Astrocyte (in vitro differentiated cells and primary cell): ENCODE measurements around the gene MCUB. TPM values are rescaled to one million over a fixed set of nuclear protein-coding genes. Genes with fewer than 3 reads are reported as not detected.
A peak's percentile ranks its signal among the peaks of the same experiment; 100 is the strongest.

Experiments
- DNase-seq: peaks from one replicate; pipeline ENCODE4 v3.0.0-alpha.2; 2010; ENCODE audit warnings: low read depth
- FAIRE-seq: peaks from 2 replicates; lab custom pipeline; 2011; peaks lifted over from hg19 to GRCh38; lab: Jason Lieb, UNC
- H2AFZ ChIP-seq: 2 replicates; pipeline ENCODE4 v1.6.0; 2012; ENCODE audit warnings: low read depth, low read length, inconsistent platforms
- H3K27ac ChIP-seq: 2 replicates; pipeline ENCODE4 v1.5.1; 2011; ENCODE audit warnings: low read depth, low read length, inconsistent platforms
- H3K27me3 ChIP-seq: 2 replicates; pipeline ENCODE4 v1.6.0; 2011; ENCODE audit warnings: low read length, inconsistent platforms; ENCODE audit not compliant: insufficient read depth
- H3K36me3 ChIP-seq: 2 replicates; pipeline ENCODE4 v1.5.1; 2011; ENCODE audit warnings: low read length, inconsistent platforms; ENCODE audit not compliant: insufficient read depth
- H3K4me1 ChIP-seq: 2 replicates; pipeline ENCODE4 v1.5.1; 2011; ENCODE audit warnings: low read length, inconsistent platforms; ENCODE audit not compliant: insufficient read depth
- H3K4me2 ChIP-seq: 2 replicates; pipeline ENCODE4 v1.6.0; 2012; ENCODE audit warnings: low read length, inconsistent platforms
- H3K4me3 ChIP-seq: 2 replicates; pipeline ENCODE4 v1.5.1; 2011; ENCODE audit warnings: low read depth, mild to moderate bottlenecking, low read length, inconsistent platforms; ENCODE audit not compliant: insufficient read depth
- H3K79me2 ChIP-seq: 2 replicates; pipeline ENCODE4 v1.6.0; 2012; ENCODE audit warnings: mild to moderate bottlenecking, low read length, inconsistent platforms; ENCODE audit not compliant: insufficient read depth
- H3K9ac ChIP-seq: 2 replicates; pipeline ENCODE4 v1.6.0; 2012; ENCODE audit warnings: mild to moderate bottlenecking, low read length, inconsistent platforms
- H3K9me3 ChIP-seq: 2 replicates; pipeline ENCODE4 v1.5.1; 2012; ENCODE audit warnings: low read depth, mild to moderate bottlenecking, low read length, inconsistent platforms; ENCODE audit not compliant: insufficient read depth
- H4K20me1 ChIP-seq: 2 replicates; pipeline ENCODE4 v1.6.0; 2012; ENCODE audit warnings: low read length, inconsistent platforms; ENCODE audit not compliant: insufficient read depth
- H3K27ac Mint-ChIP-seq: one replicate; pipeline ENCODE4 v1.8.0; 2021; ENCODE audit warnings: mild to moderate bottlenecking, mixed read lengths; ENCODE audit not compliant: unreplicated experiment
- H3K27me3 Mint-ChIP-seq: one replicate; pipeline ENCODE4 v1.8.0; 2021; ENCODE audit warnings: low read depth, mixed read lengths; ENCODE audit not compliant: unreplicated experiment
- H3K36me3 Mint-ChIP-seq: one replicate; pipeline ENCODE4 v1.8.0; 2021; ENCODE audit warnings: low read depth, mixed read lengths; ENCODE audit not compliant: unreplicated experiment
- H3K4me1 Mint-ChIP-seq: one replicate; pipeline ENCODE4 v1.8.0; 2021; ENCODE audit warnings: low read depth, mixed read lengths; ENCODE audit not compliant: unreplicated experiment
- H3K4me3 Mint-ChIP-seq: one replicate; pipeline ENCODE4 v1.8.0; 2021; ENCODE audit warnings: mild to moderate bottlenecking, moderate library complexity, mixed read lengths; ENCODE audit not compliant: unreplicated experiment
- H3K9me3 Mint-ChIP-seq: one replicate; pipeline ENCODE4 v1.8.0; 2021; ENCODE audit warnings: mild to moderate bottlenecking, mixed read lengths; ENCODE audit not compliant: unreplicated experiment
- EZH2 ChIP-seq: IDR thresholded peaks from 2 replicates; pipeline ENCODE4 v1.6.1; 2012; ENCODE audit warnings: mild to moderate bottlenecking, low read length, inconsistent platforms; ENCODE audit not compliant: insufficient read depth
- total RNA-seq: library from RNA; stranded (reverse); gene quantifications from 2 replicates; pipeline ENCODE4 v1.2.1, GENCODE V29; 2021
- TF ChIP-seq, protein P1 (sequence below): IDR thresholded peaks from 2 replicates; pipeline ENCODE4 v1.5.1; 2011; ENCODE audit warnings: low read depth, mild to moderate bottlenecking, inconsistent platforms, low read length, moderate library complexity; ENCODE audit not compliant: insufficient read depth

Gene MCUB
- total RNA-seq, 1 donor from 2014 or later: 12.6 TPM

DNA sequence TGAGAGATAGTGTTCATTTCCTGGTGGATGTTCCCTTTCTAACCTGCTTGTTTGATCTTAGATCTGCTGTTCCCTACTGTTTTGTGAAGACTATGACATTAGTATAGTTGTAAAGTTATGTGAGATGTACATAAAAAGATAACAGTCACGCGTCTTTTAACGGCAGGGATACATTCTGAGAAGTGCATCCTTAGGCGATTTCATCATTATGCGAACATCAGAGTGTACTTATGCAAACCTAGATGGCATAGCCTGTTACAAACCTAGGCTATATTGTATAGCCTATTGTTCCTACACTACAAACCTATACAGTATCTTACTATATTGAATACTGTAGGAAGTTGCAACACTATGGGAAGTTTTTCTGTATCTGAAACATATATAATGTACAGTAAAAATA lies 50.4 kb downstream of the MCUB start:
- Mint-ChIP-seq H3K27ac (no peak overlapping the region), H3K9me3 (peaks cover 13% of the 10 kb centered on the region), H3K4me3 (no peak overlapping the region), H3K36me3 (no peaks in the 10 kb centered on the region), H3K27me3 (no peaks in the 10 kb centered on the region), H3K4me1 (peaks cover 3% of the 10 kb centered on the region)
- no peaks in the 10 kb centered on the region for H3K27me3 ChIP-seq
- FAIRE-seq (peak; percentile 67), DNase-seq (no peak)
- H3K79me2 ChIP-seq: no peaks in the 10 kb centered on the region
- H3K4me1 ChIP-seq: no peaks in the 10 kb centered on the region
- no peak overlapping the region for H2AFZ ChIP-seq
- TF ChIP-seq, protein P1, sequence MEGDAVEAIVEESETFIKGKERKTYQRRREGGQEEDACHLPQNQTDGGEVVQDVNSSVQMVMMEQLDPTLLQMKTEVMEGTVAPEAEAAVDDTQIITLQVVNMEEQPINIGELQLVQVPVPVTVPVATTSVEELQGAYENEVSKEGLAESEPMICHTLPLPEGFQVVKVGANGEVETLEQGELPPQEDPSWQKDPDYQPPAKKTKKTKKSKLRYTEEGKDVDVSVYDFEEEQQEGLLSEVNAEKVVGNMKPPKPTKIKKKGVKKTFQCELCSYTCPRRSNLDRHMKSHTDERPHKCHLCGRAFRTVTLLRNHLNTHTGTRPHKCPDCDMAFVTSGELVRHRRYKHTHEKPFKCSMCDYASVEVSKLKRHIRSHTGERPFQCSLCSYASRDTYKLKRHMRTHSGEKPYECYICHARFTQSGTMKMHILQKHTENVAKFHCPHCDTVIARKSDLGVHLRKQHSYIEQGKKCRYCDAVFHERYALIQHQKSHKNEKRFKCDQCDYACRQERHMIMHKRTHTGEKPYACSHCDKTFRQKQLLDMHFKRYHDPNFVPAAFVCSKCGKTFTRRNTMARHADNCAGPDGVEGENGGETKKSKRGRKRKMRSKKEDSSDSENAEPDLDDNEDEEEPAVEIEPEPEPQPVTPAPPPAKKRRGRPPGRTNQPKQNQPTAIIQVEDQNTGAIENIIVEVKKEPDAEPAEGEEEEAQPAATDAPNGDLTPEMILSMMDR: no peak
- no peak for TF ChIP-seq EZH2
- no peak overlapping the region for H3K4me2 ChIP-seq
- H4K20me1 ChIP-seq: no peaks in the 10 kb centered on the region
- H3K4me3 ChIP-seq: no peak overlapping the region
- no peaks in the 10 kb centered on the region for H3K36me3 ChIP-seq
- no peak overlapping the region for H3K27ac ChIP-seq
- H3K9ac ChIP-seq: no peak overlapping the region
- no peaks in the 10 kb centered on the region for H3K9me3 ChIP-seq

GRCh38 chr4:109611045-109611646 lies 51.1 kb downstream of the MCUB start:
- H3K9ac ChIP-seq: no peak overlapping the region
- FAIRE-seq (peak; percentile 29), DNase-seq (peak; percentile 26)
- no peaks in the 10 kb centered on the region for H3K4me1 ChIP-seq
- H2AFZ ChIP-seq: no peak overlapping the region
- no peaks in the 10 kb centered on the region for H3K27me3 Mint-ChIP-seq
- no peaks in the 10 kb centered on the region for H4K20me1 ChIP-seq
- no peak overlapping the region for H3K4me3 Mint-ChIP-seq
- H3K79me2 ChIP-seq: no peaks in the 10 kb centered on the region
- H3K9me3 Mint-ChIP-seq: peaks cover 13% of the 10 kb centered on the region
- no peak overlapping the region for H3K27ac Mint-ChIP-seq
- H3K27me3 ChIP-seq: no peaks in the 10 kb centered on the region
- H3K4me2 ChIP-seq: no peak overlapping the region
- TF ChIP-seq EZH2: no peak
- TF ChIP-seq, protein P1: no peak
- H3K4me1 Mint-ChIP-seq: peaks cover 3% of the 10 kb centered on the region
- H3K4me3 ChIP-seq: no peak overlapping the region
- H3K36me3 ChIP-seq: no peaks in the 10 kb centered on the region
- no peaks in the 10 kb centered on the region for H3K36me3 Mint-ChIP-seq
- no peaks in the 10 kb centered on the region for H3K9me3 ChIP-seq
- H3K27ac ChIP-seq: no peak overlapping the region

DNA sequence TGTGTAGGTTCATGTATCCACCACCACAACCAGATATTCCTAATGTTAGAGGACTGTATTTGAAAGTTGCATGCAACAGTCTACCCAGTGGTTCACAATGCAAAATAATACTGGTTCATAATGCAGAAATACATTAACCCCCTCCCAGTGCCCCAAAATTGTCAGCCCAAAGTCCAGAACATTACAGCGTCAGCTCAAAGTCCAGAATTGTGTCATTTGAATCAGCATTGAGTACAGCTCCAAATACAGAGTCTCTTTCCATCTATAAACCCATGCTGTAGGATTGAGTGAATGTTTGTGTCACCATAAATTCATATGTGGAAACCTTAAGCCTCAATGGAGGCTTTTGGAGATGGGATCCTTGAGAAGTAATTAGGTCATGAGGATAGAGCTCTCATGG lies 54.0 kb downstream of the MCUB start:
- Histone ChIP-seq H3K79me2 (no peaks in the 10 kb centered on the region), H3K9me3 (no peaks in the 10 kb centered on the region), H3K4me2 (no peak overlapping the region), H3K9ac (no peak overlapping the region), H2AFZ (no peak overlapping the region), H3K4me3 (no peak overlapping the region), H3K27ac (no peak overlapping the region), H3K36me3 (no peaks in the 10 kb centered on the region), H3K4me1 (no peaks in the 10 kb centered on the region), H4K20me1 (no peaks in the 10 kb centered on the region), H3K27me3 (no peaks in the 10 kb centered on the region)
- no peak for DNase-seq
- peaks cover 3% of the 10 kb centered on the region for H3K9me3 Mint-ChIP-seq
- TF ChIP-seq, protein P1: no peak
- TF ChIP-seq EZH2: no peak
- H3K4me1 Mint-ChIP-seq: peaks cover 3% of the 10 kb centered on the region
- no peak overlapping the region for H3K27ac Mint-ChIP-seq
- FAIRE-seq: no peak
- no peak overlapping the region for H3K4me3 Mint-ChIP-seq
- no peaks in the 10 kb centered on the region for H3K27me3 Mint-ChIP-seq
- H3K36me3 Mint-ChIP-seq: no peaks in the 10 kb centered on the region
